SK-N-SH treated with all-trans-retinoic acid at 6 μM for 48 hours (cell line): ENCODE measurements around the gene GABBR2.

ENCODE experiments used
- ATAC-seq: fragments of 200-7000 bp; cut with Tn5 transposase; 3 replicates; pipeline ENCODE4 v1.9.1; 2020; ENCODE audit warnings: mild to moderate bottlenecking, moderate library complexity
- ARNTL ChIP-seq: fragments of 450-650 bp; formaldehyde crosslinking; IDR thresholded peaks from 2 replicates; pipeline ENCODE4 v1.5.0; 2020; ENCODE audit warnings: low read depth, mild to moderate bottlenecking, moderate library complexity, borderline replicate concordance
- BACH2 ChIP-seq: fragments of 250-450 bp; sonication (Bioruptor Pico); IDR thresholded peaks from 2 replicates; pipeline ENCODE4 v1.9.0; 2021; ENCODE audit warnings: mild to moderate bottlenecking, borderline replicate concordance
- CSDC2 ChIP-seq: fragments of 250-450 bp; sonication (Bioruptor Pico); IDR thresholded peaks from 2 replicates; pipeline ENCODE4 v1.5.0; 2020; ENCODE audit warnings: mild to moderate bottlenecking, moderate library complexity
- ESRRG ChIP-seq: fragments of 250-450 bp; sonication (Bioruptor Pico); IDR thresholded peaks from 2 replicates; pipeline ENCODE4 v1.6.1; 2021; ENCODE audit warnings: mild to moderate bottlenecking
- GLIS3 ChIP-seq: fragments of 250-450 bp; sonication (Bioruptor Pico); IDR thresholded peaks from 2 replicates; pipeline ENCODE4 v1.5.0; 2020; ENCODE audit warnings: mild to moderate bottlenecking, moderate library complexity
- ISL1 ChIP-seq: fragments of 250-450 bp; sonication (Bioruptor Pico); IDR thresholded peaks from 2 replicates; pipeline ENCODE4 v2.1.2; 2022; ENCODE audit warnings: mild to moderate bottlenecking, moderate library complexity
- OSR1 ChIP-seq: fragments of 250-450 bp; sonication (Bioruptor Pico); IDR thresholded peaks from 2 replicates; pipeline ENCODE4 v1.8.0; 2022; ENCODE audit warnings: moderate library complexity, mild to moderate bottlenecking, inconsistent platforms
- PPARA ChIP-seq: fragments of 250-450 bp; sonication (Bioruptor Pico); IDR thresholded peaks from 2 replicates; pipeline ENCODE4 v1.5.0; 2020; ENCODE audit warnings: mild to moderate bottlenecking, borderline replicate concordance
- RARB ChIP-seq: fragments of 250-450 bp; sonication (Bioruptor Pico); IDR thresholded peaks from 2 replicates; pipeline ENCODE4 v1.8.0; 2021; ENCODE audit warnings: mild to moderate bottlenecking, moderate library complexity
- SNAI2 ChIP-seq: fragments of 250-450 bp; sonication (Bioruptor Pico); IDR thresholded peaks from 2 replicates; pipeline ENCODE4 v1.5.0; 2020; ENCODE audit warnings: mild to moderate bottlenecking, moderate library complexity
- TCF4 ChIP-seq: fragments of 250-450 bp; sonication (Bioruptor Pico); IDR thresholded peaks from 2 replicates; pipeline ENCODE4 v1.8.0; 2021; ENCODE audit warnings: mild to moderate bottlenecking, moderate library complexity, borderline replicate concordance
- TOX ChIP-seq: fragments of 250-450 bp; sonication (Bioruptor Pico); IDR thresholded peaks from 2 replicates; pipeline ENCODE4 v1.8.0; 2021; ENCODE audit warnings: mild to moderate bottlenecking, moderate library complexity, borderline replicate concordance
- ZC3H10 ChIP-seq: fragments of 250-450 bp; sonication (Bioruptor Pico); IDR thresholded peaks from 2 replicates; pipeline ENCODE4 v1.5.1; 2021; ENCODE audit warnings: mild to moderate bottlenecking, moderate library complexity
- ZFP3 ChIP-seq: fragments of 250-450 bp; sonication (Bioruptor Pico); IDR thresholded peaks from 2 replicates; pipeline ENCODE4 v1.5.0; 2020; ENCODE audit warnings: mild to moderate bottlenecking, moderate library complexity
- ZFP30 ChIP-seq: fragments of 450-650 bp; formaldehyde crosslinking; IDR thresholded peaks from 2 replicates; pipeline ENCODE4 v1.5.0; 2022; ENCODE audit warnings: mild to moderate bottlenecking, moderate library complexity
- ZNF565 ChIP-seq: fragments of 450-650 bp; formaldehyde crosslinking; conservative IDR thresholded peaks from 2 replicates; pipeline ENCODE4 v1.5.0; 2020; ENCODE audit warnings: low read depth, mild to moderate bottlenecking, moderate library complexity
- ZNF70 ChIP-seq: fragments of 450-650 bp; formaldehyde crosslinking; IDR thresholded peaks from 2 replicates; pipeline ENCODE4 v1.5.0; 2020; ENCODE audit warnings: mild to moderate bottlenecking, moderate library complexity
- ZNF8 ChIP-seq: fragments of 450-650 bp; formaldehyde crosslinking; IDR thresholded peaks from 2 replicates; pipeline ENCODE4 v1.5.0; 2020; ENCODE audit warnings: mild to moderate bottlenecking, moderate library complexity
- TF ChIP-seq, protein P1 (sequence below): fragments of 250-450 bp; sonication (Bioruptor Pico); IDR thresholded peaks from 2 replicates; pipeline ENCODE4 v1.5.1; 2021; ENCODE audit warnings: mild to moderate bottlenecking, moderate library complexity
- TF ChIP-seq, protein P2 (sequence below): fragments of 250-450 bp; sonication (Bioruptor Pico); IDR thresholded peaks from 2 replicates; pipeline ENCODE4 v1.8.0; 2020; ENCODE audit warnings: mild to moderate bottlenecking, moderate library complexity, borderline replicate concordance
- TF ChIP-seq, protein P3 (sequence below): fragments of 250-450 bp; sonication (Bioruptor Pico); IDR thresholded peaks from 2 replicates; pipeline ENCODE4 v1.5.0; 2020; ENCODE audit warnings: mild to moderate bottlenecking, moderate library complexity

The GABBR2 gene

GRCh38 chr9:98607152-98607551, 101.6 kb downstream of the GABBR2 start:
- no peak for ATAC-seq
- TF ChIP-seq ISL1 (no peak), RARB (CRISPR knock-in tag) (no peak), ZFP3 (no peak), SNAI2 (CRISPR knock-in tag) (no peak), OSR1 (CRISPR knock-in tag) (no peak), TCF4 (CRISPR knock-in tag) (no peak), ZC3H10 (CRISPR knock-in tag) (no peak)
- TF ChIP-seq, protein P1, sequence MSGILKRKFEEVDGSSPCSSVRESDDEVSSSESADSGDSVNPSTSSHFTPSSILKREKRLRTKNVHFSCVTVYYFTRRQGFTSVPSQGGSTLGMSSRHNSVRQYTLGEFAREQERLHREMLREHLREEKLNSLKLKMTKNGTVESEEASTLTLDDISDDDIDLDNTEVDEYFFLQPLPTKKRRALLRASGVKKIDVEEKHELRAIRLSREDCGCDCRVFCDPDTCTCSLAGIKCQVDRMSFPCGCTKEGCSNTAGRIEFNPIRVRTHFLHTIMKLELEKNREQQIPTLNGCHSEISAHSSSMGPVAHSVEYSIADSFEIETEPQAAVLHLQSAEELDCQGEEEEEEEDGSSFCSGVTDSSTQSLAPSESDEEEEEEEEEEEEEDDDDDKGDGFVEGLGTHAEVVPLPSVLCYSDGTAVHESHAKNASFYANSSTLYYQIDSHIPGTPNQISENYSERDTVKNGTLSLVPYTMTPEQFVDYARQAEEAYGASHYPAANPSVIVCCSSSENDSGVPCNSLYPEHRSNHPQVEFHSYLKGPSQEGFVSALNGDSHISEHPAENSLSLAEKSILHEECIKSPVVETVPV (CRISPR knock-in tag), result no peak

DNA sequence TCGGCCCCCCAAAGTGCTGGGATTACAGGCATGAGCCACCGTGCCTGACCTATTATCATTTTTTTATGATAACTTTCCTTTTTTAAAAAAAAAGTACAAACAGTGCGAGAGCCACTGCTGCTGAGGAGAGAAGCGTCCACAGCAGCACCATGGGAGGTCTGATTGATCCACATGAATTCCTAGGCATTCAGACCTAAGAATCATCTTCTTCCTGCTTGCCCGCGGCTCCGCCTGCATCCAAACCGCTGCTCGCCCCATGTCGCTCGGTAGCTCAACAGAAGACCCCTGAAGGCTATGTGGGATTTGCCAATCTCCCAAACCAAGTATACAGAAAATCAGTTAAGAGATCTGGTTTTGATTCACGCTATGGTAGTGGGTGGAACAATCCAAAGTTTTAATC, 102.0 kb downstream of the GABBR2 start:
- TF ChIP-seq ZNF70, result no peak
- TF ChIP-seq RARB (CRISPR knock-in tag), result no peak
- no peak for TF ChIP-seq GLIS3 (CRISPR knock-in tag)
- no peak for TF ChIP-seq BACH2 (CRISPR knock-in tag)
- TF ChIP-seq, protein P1 (CRISPR knock-in tag), result no peak
- TF ChIP-seq SNAI2 (CRISPR knock-in tag), result no peak
- TF ChIP-seq ESRRG (CRISPR knock-in tag), result no peak
- TF ChIP-seq, protein P2, sequence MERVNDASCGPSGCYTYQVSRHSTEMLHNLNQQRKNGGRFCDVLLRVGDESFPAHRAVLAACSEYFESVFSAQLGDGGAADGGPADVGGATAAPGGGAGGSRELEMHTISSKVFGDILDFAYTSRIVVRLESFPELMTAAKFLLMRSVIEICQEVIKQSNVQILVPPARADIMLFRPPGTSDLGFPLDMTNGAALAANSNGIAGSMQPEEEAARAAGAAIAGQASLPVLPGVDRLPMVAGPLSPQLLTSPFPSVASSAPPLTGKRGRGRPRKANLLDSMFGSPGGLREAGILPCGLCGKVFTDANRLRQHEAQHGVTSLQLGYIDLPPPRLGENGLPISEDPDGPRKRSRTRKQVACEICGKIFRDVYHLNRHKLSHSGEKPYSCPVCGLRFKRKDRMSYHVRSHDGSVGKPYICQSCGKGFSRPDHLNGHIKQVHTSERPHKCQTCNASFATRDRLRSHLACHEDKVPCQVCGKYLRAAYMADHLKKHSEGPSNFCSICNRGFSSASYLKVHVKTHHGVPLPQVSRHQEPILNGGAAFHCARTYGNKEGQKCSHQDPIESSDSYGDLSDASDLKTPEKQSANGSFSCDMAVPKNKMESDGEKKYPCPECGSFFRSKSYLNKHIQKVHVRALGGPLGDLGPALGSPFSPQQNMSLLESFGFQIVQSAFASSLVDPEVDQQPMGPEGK (CRISPR knock-in tag), result no peak
- TF ChIP-seq ARNTL, result no peak
- TF ChIP-seq ZFP3, result no peak
- no peak for TF ChIP-seq ZC3H10 (CRISPR knock-in tag)
- TF ChIP-seq, protein P3, sequence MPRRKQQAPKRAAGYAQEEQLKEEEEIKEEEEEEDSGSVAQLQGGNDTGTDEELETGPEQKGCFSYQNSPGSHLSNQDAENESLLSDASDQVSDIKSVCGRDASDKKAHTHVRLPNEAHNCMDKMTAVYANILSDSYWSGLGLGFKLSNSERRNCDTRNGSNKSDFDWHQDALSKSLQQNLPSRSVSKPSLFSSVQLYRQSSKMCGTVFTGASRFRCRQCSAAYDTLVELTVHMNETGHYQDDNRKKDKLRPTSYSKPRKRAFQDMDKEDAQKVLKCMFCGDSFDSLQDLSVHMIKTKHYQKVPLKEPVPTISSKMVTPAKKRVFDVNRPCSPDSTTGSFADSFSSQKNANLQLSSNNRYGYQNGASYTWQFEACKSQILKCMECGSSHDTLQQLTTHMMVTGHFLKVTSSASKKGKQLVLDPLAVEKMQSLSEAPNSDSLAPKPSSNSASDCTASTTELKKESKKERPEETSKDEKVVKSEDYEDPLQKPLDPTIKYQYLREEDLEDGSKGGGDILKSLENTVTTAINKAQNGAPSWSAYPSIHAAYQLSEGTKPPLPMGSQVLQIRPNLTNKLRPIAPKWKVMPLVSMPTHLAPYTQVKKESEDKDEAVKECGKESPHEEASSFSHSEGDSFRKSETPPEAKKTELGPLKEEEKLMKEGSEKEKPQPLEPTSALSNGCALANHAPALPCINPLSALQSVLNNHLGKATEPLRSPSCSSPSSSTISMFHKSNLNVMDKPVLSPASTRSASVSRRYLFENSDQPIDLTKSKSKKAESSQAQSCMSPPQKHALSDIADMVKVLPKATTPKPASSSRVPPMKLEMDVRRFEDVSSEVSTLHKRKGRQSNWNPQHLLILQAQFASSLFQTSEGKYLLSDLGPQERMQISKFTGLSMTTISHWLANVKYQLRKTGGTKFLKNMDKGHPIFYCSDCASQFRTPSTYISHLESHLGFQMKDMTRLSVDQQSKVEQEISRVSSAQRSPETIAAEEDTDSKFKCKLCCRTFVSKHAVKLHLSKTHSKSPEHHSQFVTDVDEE, result no peak
- TF ChIP-seq TCF4 (CRISPR knock-in tag), result no peak
- TF ChIP-seq OSR1 (CRISPR knock-in tag), result no peak
- no peak for TF ChIP-seq TOX (CRISPR knock-in tag)
- no peak for TF ChIP-seq PPARA
- TF ChIP-seq ZNF565, result no peak
- no peak for TF ChIP-seq CSDC2
- TF ChIP-seq ZNF8 (CRISPR knock-in tag), result no peak
- no peak for ATAC-seq

GRCh38 chr9:98605116-98605515, 103.6 kb downstream of the GABBR2 start:
- no peak for TF ChIP-seq ZFP3
- TF ChIP-seq RARB (CRISPR knock-in tag), result no peak
- no peak for TF ChIP-seq TOX (CRISPR knock-in tag)
- no peak for TF ChIP-seq SNAI2 (CRISPR knock-in tag)
- no peak for ATAC-seq

GRCh38 chr9:98603821-98604383, 104.8 kb downstream of the GABBR2 start:
- TF ChIP-seq ZFP30 (CRISPR knock-in tag) (no peak), ZNF8 (CRISPR knock-in tag) (no peak), ARNTL (no peak), TCF4 (CRISPR knock-in tag) (no peak), ZFP3 (no peak), SNAI2 (CRISPR knock-in tag) (no peak), ZC3H10 (CRISPR knock-in tag) (no peak), OSR1 (CRISPR knock-in tag) (no peak)
- no peak for ATAC-seq
